ENCODE measurements around the gene KRT14.

KRT14 gene

DNA sequence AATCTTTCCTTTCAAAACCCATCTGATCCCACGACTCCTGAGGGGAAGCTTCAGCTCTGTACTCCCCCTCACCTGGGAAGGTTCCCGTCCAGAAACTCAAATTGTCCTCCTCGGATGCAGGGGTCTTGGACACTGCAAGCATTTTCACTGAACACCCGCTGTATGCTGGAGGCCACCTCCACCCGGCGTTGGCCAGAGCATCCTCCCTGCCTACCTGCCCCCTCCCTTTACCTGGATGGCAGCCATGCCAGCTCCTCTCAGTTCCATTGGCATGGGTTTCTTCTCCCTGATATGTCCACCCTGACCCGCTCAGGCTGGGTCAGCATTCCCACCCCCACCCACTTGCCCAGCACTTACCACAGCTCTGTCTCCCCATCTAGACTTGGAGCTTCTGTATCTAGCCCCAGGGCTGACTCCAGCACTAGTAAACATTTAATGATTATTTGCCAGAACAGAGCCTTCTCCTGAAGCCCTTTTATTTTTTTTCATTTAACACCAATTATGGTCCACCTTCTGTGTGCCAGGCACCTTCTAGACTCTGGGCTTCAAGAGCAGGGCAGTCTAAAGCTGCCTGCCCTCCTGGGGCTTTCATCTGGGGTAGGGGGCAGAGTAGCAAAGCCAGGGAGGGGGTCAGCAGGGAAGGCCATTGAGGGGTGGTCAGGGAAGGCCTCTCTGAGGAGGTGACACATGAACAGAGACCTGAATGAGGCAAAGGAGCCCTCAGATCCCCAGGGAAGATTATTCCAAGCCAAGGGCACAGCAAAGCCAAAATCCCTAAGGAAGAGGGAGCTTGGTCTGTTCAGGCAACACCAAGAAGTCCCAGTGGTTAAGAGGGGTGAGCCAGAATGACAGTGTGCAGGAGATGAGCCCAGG is 49.7 kb downstream of the KRT14 start:
- no peak for TF ChIP-seq CTCF (IDR thresholded peaks at IDR 0.05; ENCODE audit: borderline replicate concordance, insufficient read depth, low read depth, low read length)
- H3K4me3 ChIP-seq (ENCODE audit: low read depth, low read length): no peak overlapping the region

DNA sequence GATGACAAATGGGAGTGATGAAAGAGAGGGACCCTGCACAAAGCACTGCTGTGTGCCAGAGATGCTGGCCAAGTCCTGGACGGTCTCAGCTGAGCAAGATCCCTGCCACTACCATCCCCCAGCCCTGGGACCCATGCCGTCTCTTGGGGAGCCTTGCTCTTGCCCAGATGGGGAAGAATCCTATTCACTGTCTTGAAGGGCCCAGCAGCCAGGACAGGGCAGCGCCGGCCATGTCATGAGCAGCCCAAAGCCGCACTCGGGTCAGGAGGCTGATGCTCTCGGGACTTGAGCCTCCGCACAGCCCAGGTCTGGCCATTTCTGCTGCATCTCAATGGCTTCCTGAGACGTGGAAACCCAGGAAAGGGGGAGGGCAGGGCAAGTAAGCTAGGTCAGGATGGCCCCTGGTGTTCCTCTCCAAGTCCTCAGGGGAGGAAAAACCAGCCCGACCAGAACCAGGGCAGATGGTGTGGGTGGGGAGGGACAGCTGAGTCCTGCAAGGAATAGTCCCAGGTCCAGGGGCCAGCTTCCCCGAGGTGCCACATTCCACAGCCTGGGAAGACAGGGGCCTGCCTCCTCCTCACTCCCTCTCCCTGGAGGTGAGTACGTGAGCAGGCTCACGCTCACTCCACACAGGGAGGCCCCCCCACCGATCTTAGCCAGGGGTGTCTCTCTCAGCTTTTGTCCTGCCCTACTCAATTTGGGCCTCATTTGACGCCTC is 50.8 kb downstream of the KRT14 start:
- no peak for TF ChIP-seq CTCF (IDR thresholded peaks at IDR 0.05; ENCODE audit: borderline replicate concordance, insufficient read depth, low read depth, low read length)
- no peak overlapping the region for H3K4me3 ChIP-seq (ENCODE audit: low read depth, low read length)

- no peak overlapping the region for H3K4me3 ChIP-seq (ENCODE audit: low read depth, low read length)
- TF ChIP-seq CTCF (IDR thresholded peaks at IDR 0.05; ENCODE audit: borderline replicate concordance, insufficient read depth, low read depth, low read length): no peak
Measured at GRCh38 chr17:41534899-41535546, 51.7 kb downstream of the KRT14 start.

GRCh38 chr17:41533613-41534012 is 53.1 kb downstream of the KRT14 start:
- no peak overlapping the region for H3K4me3 ChIP-seq (ENCODE audit: low read depth, low read length)
- no peak for TF ChIP-seq CTCF (IDR thresholded peaks at IDR 0.05; ENCODE audit: borderline replicate concordance, insufficient read depth, low read depth, low read length)

DNA sequence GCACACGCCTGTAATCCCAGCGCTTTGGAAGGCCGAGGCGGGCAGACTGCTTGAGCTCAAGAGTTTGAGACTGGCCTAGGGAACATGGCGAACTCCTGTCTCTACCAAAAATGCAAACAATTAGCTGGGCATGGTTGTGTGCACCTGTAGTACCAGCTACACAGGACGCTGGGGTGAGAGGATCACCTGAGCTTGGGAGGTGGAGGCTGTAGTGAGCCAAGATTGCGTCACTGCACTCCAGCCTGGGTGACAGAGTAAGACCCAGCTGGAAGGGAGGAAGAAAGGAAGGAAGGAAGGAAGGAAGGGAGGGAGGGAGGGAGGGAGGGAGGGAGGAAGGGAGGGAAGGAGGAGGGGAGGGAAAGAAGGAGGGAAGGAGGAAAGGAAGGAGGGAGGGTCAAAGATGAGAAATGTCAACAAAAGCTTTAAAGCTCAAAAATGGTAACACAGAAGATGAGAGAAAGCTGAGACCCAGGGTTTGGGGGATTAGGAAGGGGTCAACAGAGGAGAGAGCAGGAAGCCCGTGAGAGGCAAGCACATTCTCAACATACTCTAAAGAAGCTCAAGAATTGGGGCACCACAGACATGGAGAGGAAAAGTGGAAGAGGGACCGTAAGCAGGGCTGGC is 53.6 kb downstream of the KRT14 start:
- no peak overlapping the region for H3K4me3 ChIP-seq (ENCODE audit: low read depth, low read length)
- TF ChIP-seq CTCF (IDR thresholded peaks at IDR 0.05; ENCODE audit: borderline replicate concordance, insufficient read depth, low read depth, low read length): no peak

All from GM12875 (cell line).